HEK293 (cell line): ENCODE measurements around the gene ZFR.

Experiments
- CTCF ChIP-seq: fragments of 450-650 bp; formaldehyde crosslinking; IDR thresholded peaks from 2 replicates; pipeline ENCODE4 v1.5.1; 2016; ENCODE audit warnings: missing biosample characterization, missing genetic modification characterization
- MYNN ChIP-seq: fragments of 450-650 bp; formaldehyde crosslinking; IDR thresholded peaks from 2 replicates; pipeline ENCODE4 v1.5.1; 2016; ENCODE audit warnings: missing biosample characterization, missing genetic modification characterization, borderline replicate concordance
- SCRT1 ChIP-seq: fragments of 450-650 bp; formaldehyde crosslinking; IDR thresholded peaks from 2 replicates; pipeline ENCODE4 v1.5.1; 2016; ENCODE audit warnings: missing biosample characterization, missing genetic modification characterization, borderline replicate concordance
- ZEB2 ChIP-seq: fragments of 450-650 bp; formaldehyde crosslinking; IDR thresholded peaks from 2 replicates; pipeline ENCODE4 v1.5.1; 2016; ENCODE audit warnings: missing biosample characterization, missing genetic modification characterization
- ZNF174 ChIP-seq: fragments of 450-650 bp; formaldehyde crosslinking; IDR thresholded peaks from 2 replicates; pipeline ENCODE4 v1.5.0; 2017; ENCODE audit warnings: missing biosample characterization, mild to moderate bottlenecking, missing genetic modification characterization
- ZNF274 ChIP-seq, 2 experiments: fragments of 200-500 bp in 1 of 2; fragments of 450-650 bp in 1 of 2; sonication (Bioruptor generic) in 1 of 2; formaldehyde crosslinking in 1 of 2; IDR thresholded peaks; 2 replicates each; pipeline versions ENCODE4 v1.5.1 to v1.6.1; 2014 to 2016; ENCODE audit warnings: borderline replicate concordance in 1 of 2, inconsistent platforms in 1 of 2, low read length in 1 of 2, missing biosample characterization in 1 of 2, missing genetic modification characterization in 1 of 2
- ZNF292 ChIP-seq: fragments of 450-650 bp; formaldehyde crosslinking; IDR thresholded peaks from 2 replicates; pipeline ENCODE4 v1.5.1; 2016; ENCODE audit warnings: low read depth, missing biosample characterization, missing genetic modification characterization, borderline replicate concordance
- ZNF704 ChIP-seq: fragments of 450-650 bp; formaldehyde crosslinking; IDR thresholded peaks from 2 replicates; pipeline ENCODE4 v1.5.1; 2016; ENCODE audit warnings: missing biosample characterization, missing genetic modification characterization
- ZNF830 ChIP-seq: fragments of 450-650 bp; IDR thresholded peaks from 2 replicates; pipeline ENCODE4 v1.5.0; 2018; ENCODE audit warnings: missing biosample characterization, missing genetic modification characterization, low read depth, mild to moderate bottlenecking, moderate library complexity

GRCh38 chr5:32331935-32332274 is 112.6 kb downstream of the ZFR start:
- TF ChIP-seq CTCF (tag by site-specific recombination) (no peak), ZNF292 (tag by site-specific recombination) (no peak), ZNF704 (tag by site-specific recombination) (no peak), ZNF830 (tag by site-specific recombination) (no peak), ZNF274 (IDR thresholded peaks at IDR 0.05; ENCODE audit: low read length) (no peak), ZNF274 (tag by site-specific recombination; IDR thresholded peaks at IDR 0.05; ENCODE audit: borderline replicate concordance) (no peak), SCRT1 (tag by site-specific recombination) (no peak), MYNN (no peak), ZEB2 (no peak), ZNF174 (tag by site-specific recombination) (no peak)
